Esophagus (tissue), 2 donors: Measurements from ENCODE around the gene BOK. TPM values are rescaled to one million over a fixed set of nuclear protein-coding genes. Genes with fewer than 3 reads are reported as not detected.
"Not testable (repeated sequence)": the region's sequence is repeated elsewhere in the genome, so short reads cannot be mapped to it uniquely, and the experiment has no call there.

Experiments used
- H3K27ac ChIP-seq, 2 donors: one replicate each; pipeline ENCODE4 v1.5.1; 2013; ENCODE audit warnings: low read depth in 2 of 2, mild to moderate bottlenecking in 2 of 2, inconsistent platforms in 1 of 2, low read length in 1 of 2, moderate library complexity in 1 of 2
- H3K27me3 ChIP-seq, 2 donors: one replicate each; pipeline ENCODE4 v1.6.1; 2013; ENCODE audit warnings: low read length in 2 of 2, control low read depth in 1 of 2, mild to moderate bottlenecking in 1 of 2; ENCODE audit not compliant: insufficient read depth in 2 of 2, control insufficient read depth in 1 of 2
- H3K36me3 ChIP-seq, 2 donors: one replicate each; pipeline ENCODE4 v1.6.1; 2013; ENCODE audit warnings: low read length in 1 of 2; ENCODE audit not compliant: control insufficient read depth in 2 of 2, insufficient read depth in 2 of 2
- H3K4me1 ChIP-seq, 2 donors: one replicate each; pipeline ENCODE4 v1.6.1; 2013; ENCODE audit warnings: low read length in 1 of 2; ENCODE audit not compliant: control insufficient read depth in 2 of 2, insufficient read depth in 2 of 2
- H3K4me3 ChIP-seq, 2 donors: one replicate each; pipeline ENCODE4 v1.5.1; 2013; ENCODE audit warnings: low read length in 2 of 2, mild to moderate bottlenecking in 2 of 2, low read depth in 1 of 2, moderate library complexity in 1 of 2
- H3K9me3 ChIP-seq, 2 donors: one replicate each; pipeline ENCODE4 v1.6.1; 2013; ENCODE audit warnings: mild to moderate bottlenecking in 2 of 2, low read depth in 1 of 2, low read length in 1 of 2, moderate library complexity in 1 of 2; ENCODE audit not compliant: control insufficient read depth in 2 of 2, insufficient read depth in 1 of 2
- WGBS, 2 donors: extraction: QIAGEN DNeasy Blood & Tissue Kit; methylation state at CpG; one replicate each; pipeline ENCODE4 v1.1.7; 2013; 5-methylcytosine and 5-hydroxymethylcytosine counted together
- polyA plus RNA-seq, 2 donors: library from polyadenylated mRNA; stranded (reverse); fragments of 200-250 nt; gene quantifications; one replicate each; pipeline ENCODE4 v1.2.3, GENCODE V29; 2013
- donor health status: healthy with polysubstance abuse.
- donor health status: Bipolar disorder and iron deficiency.

BOK gene
- polyA plus RNA-seq, 2 donors: 29.8 to 38.7 TPM

- peaks cover 0 to 12% of the 10 kb centered on the region in 2 donors for H3K4me1 ChIP-seq
- H3K36me3 ChIP-seq: peaks cover 0 to 28% of the 10 kb centered on the region in 2 donors
- no peaks in the 10 kb centered on the region for H3K27me3 ChIP-seq
- 46 to 73% methylated on average over 4 of the region's 4 CpGs for WGBS, 2 donors
- H3K27ac ChIP-seq: no peak overlapping the region
- H3K4me3 ChIP-seq: no peak overlapping the region
- no peaks in the 10 kb centered on the region for H3K9me3 ChIP-seq
Observed at GRCh38 chr2:241568726-241569125, 10.2 kb downstream of the BOK start.

- Histone ChIP-seq H3K9me3 (no peaks in the 10 kb centered on the region), H3K27me3 (no peaks in the 10 kb centered on the region), H3K36me3 (peaks cover 0 to 26% of the 10 kb centered on the region in 2 donors), H3K4me3 (no peak overlapping the region), H3K4me1 (peaks cover 0 to under 1% of the 10 kb centered on the region in 2 donors), H3K27ac (no peak overlapping the region)
- WGBS, 2 donors: 85 to 94% methylated on average over 23 of the region's 23 CpGs
Observed at GRCh38 chr2:241569831-241570281, 11.3 kb downstream of the BOK start.

GRCh38 chr2:241570961-241571581 lies 12.5 kb downstream of the BOK start:
- Histone ChIP-seq H3K27me3 (no peaks in the 10 kb centered on the region), H3K27ac (no peak overlapping the region), H3K36me3 (peaks cover 0 to 26% of the 10 kb centered on the region in 2 donors), H3K4me3 (no peak overlapping the region), H3K4me1 (no peaks in the 10 kb centered on the region), H3K9me3 (no peaks in the 10 kb centered on the region)
- 76 to 80% methylated on average over 21 to 23 of the region's 23 CpGs for WGBS, 2 donors

GRCh38 chr2:241571821-241572620 lies 13.5 kb downstream of the BOK start:
- no peak overlapping the region for H3K4me3 ChIP-seq
- no peaks in the 10 kb centered on the region for H3K27me3 ChIP-seq
- WGBS, 2 donors: 85 to 90% methylated on average over 26 to 27 of the region's 27 CpGs
- H3K27ac ChIP-seq: no peak overlapping the region
- H3K4me1 ChIP-seq: no peaks in the 10 kb centered on the region
- peaks cover 0 to 29% of the 10 kb centered on the region in 2 donors for H3K36me3 ChIP-seq
- no peaks in the 10 kb centered on the region for H3K9me3 ChIP-seq

- 90 to 91% methylated on average over 18 to 20 of the region's 20 CpGs for WGBS, 2 donors
- not testable (repeated sequence) for H3K27me3 ChIP-seq
Observed at GRCh38 chr2:241572915-241573651, 14.5 kb downstream of the BOK start.

GRCh38 chr2:241573741-241574140 lies 15.2 kb downstream of the BOK start:
- H3K36me3 ChIP-seq: peaks cover 0 to 29% of the 10 kb centered on the region in 2 donors
- 89 to 90% methylated on average over 12 of the region's 12 CpGs for WGBS, 2 donors
- no peaks in the 10 kb centered on the region for H3K9me3 ChIP-seq
- H3K4me3 ChIP-seq: no peak overlapping the region
- no peaks in the 10 kb centered on the region for H3K27me3 ChIP-seq
- no peak overlapping the region for H3K27ac ChIP-seq
- no peaks in the 10 kb centered on the region for H3K4me1 ChIP-seq

More at GRCh38 chr2:241572915-241573651, 14.5 kb downstream of the BOK start:
- H3K9me3 ChIP-seq, H3K4me3 ChIP-seq, H3K27ac ChIP-seq, H3K4me1 ChIP-seq: not testable (repeated sequence)
- peaks cover 0 to 29% of the 10 kb centered on the region in 2 donors for H3K36me3 ChIP-seq

- Histone ChIP-seq H3K4me3 (no peak overlapping the region), H3K27me3 (no peaks in the 10 kb centered on the region), H3K9me3 (no peaks in the 10 kb centered on the region), H3K4me1 (no peaks in the 10 kb centered on the region), H3K36me3 (peaks cover 0 to 25% of the 10 kb centered on the region in 2 donors), H3K27ac (no peak overlapping the region)
- 81 to 82% methylated on average over 7 of the region's 7 CpGs for WGBS, 2 donors
Observed at GRCh38 chr2:241574911-241575623, 16.5 kb downstream of the BOK start.

GRCh38 chr2:241575624-241576292 lies 17.2 kb downstream of the BOK start:
- Histone ChIP-seq H3K27me3 (no peaks in the 10 kb centered on the region), H3K36me3 (peaks cover 0 to 24% of the 10 kb centered on the region in 2 donors), H3K4me3 (no peak overlapping the region), H3K9me3 (no peaks in the 10 kb centered on the region), H3K4me1 (no peaks in the 10 kb centered on the region), H3K27ac (no peak overlapping the region)
- 72 to 81% methylated on average over 5 of the region's 5 CpGs for WGBS, 2 donors

GRCh38 chr2:241576293-241576654 lies 17.7 kb downstream of the BOK start:
- Histone ChIP-seq H3K4me1 (no peaks in the 10 kb centered on the region), H3K4me3 (no peak overlapping the region), H3K27ac (no peak overlapping the region), H3K27me3 (no peaks in the 10 kb centered on the region), H3K36me3 (peaks cover 0 to 24% of the 10 kb centered on the region in 2 donors), H3K9me3 (no peaks in the 10 kb centered on the region)
- 83 to 84% methylated on average over 14 of the region's 14 CpGs for WGBS, 2 donors
